Erythroblast (primary cell): ENCODE results near the gene YJEFN3.

Source experiments
- DNase-seq, 2 experiments: peaks; one replicate each; lab custom pipeline; 2025; lab: John Stamatoyannopoulos, UW
- GATA1 ChIP-seq: IDR thresholded peaks from 2 replicates; pipeline ENCODE4 v1.6.1; 2011; ENCODE audit warnings: low read depth, mild to moderate bottlenecking, control low read depth, low read length, moderate library complexity
- POLR2A ChIP-seq: IDR thresholded peaks from 2 replicates; pipeline ENCODE4 v1.6.1; 2011; ENCODE audit warnings: mild to moderate bottlenecking, low read length

YJEFN3 gene

DNA sequence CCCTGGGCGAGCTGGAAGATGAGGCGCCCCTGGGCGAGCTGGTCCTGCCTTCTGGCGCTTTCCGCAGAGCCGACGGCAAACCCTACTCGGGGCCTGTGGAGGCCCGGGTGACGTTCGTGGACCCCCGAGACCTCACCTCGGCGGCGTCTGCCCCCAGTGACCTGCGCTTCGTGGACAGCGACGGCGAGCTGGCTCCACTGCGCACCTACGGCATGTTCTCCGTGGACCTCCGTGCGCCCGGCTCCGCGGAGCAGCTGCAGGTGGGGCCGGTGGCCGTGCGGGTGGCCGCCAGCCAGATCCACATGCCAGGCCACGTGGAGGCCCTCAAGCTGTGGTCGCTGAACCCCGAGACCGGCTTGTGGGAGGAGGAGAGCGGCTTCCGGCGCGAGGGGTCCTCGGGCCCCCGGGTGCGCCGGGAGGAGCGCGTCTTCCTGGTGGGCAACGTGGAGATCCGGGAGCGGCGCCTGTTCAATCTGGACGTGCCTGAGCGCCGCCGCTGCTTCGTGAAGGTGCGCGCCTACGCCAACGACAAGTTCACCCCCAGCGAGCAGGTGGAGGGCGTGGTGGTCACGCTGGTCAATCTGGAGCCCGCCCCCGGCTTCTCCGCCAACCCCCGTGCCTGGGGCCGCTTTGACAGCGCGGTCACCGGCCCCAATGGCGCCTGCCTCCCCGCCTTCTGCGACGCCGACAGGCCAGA is 15.7 kb downstream of the YJEFN3 start:
- TF ChIP-seq GATA1 (no peak), POLR2A (no peak)
- DNase-seq: no peak

DNA sequence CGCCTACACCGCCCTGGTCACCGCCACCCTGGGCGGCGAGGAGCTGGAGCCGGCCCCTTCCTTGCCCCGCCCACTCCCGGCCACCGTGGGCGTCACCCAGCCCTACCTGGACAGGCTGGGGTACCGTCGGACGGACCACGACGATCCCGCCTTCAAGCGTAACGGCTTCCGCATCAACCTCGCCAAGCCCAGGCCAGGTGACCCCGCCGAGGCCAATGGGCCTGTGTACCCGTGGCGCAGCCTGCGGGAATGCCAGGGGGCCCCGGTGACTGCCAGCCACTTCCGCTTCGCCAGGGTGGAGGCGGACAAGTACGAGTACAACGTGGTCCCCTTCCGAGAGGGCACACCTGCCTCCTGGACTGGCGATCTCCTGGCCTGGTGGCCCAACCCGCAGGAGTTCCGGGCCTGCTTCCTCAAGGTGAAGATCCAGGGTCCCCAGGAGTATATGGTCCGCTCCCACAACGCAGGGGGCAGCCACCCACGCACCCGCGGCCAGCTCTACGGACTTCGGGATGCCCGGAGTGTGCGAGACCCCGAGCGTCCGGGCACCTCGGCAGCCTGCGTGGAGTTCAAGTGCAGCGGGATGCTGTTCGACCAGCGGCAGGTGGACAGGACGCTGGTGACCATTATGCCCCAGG is 16.4 kb downstream of the YJEFN3 start:
- no peak for TF ChIP-seq GATA1
- no peak for TF ChIP-seq POLR2A
- DNase-seq: no peak

DNA sequence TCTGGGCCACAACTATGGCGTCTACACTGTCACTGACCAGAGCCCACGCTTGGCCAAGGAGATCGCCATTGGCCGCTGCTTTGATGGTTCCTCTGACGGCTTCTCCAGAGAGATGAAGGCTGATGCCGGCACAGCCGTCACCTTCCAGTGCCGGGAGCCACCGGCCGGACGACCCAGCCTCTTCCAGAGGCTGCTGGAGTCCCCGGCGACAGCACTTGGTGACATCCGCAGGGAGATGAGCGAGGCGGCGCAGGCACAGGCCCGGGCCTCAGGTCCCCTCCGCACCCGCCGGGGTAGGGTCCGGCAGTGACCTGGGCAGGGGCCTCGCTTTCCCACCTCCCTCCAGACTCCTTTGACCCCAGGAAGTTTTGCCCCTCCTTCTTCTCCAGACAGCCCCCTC is 17.0 kb downstream of the YJEFN3 start:
- DNase-seq: no peak
- no peak for TF ChIP-seq GATA1
- TF ChIP-seq POLR2A: no peak

DNA sequence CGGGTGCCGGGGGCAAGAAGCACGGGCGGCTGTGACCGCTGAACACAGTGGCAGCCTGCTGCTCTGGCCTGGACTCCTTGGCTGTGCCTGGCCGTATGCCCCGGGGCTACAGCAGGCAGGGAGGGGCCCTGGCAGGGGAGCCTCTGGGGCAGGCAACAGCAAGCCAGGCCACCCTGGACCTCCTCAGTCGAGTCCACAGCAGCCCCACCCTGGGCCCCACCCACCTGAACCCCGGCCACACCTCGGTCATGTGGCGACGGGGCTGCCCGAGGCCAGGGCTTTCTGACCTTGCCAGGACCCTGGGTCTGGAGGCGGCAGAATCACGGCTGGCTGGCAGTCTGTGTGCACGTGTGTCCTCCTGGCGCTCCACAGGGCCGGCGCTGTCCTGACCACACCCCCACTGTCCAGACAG is 18.0 kb downstream of the YJEFN3 start:
- TF ChIP-seq POLR2A (no peak), GATA1 (no peak)
- no peak for DNase-seq

DNA sequence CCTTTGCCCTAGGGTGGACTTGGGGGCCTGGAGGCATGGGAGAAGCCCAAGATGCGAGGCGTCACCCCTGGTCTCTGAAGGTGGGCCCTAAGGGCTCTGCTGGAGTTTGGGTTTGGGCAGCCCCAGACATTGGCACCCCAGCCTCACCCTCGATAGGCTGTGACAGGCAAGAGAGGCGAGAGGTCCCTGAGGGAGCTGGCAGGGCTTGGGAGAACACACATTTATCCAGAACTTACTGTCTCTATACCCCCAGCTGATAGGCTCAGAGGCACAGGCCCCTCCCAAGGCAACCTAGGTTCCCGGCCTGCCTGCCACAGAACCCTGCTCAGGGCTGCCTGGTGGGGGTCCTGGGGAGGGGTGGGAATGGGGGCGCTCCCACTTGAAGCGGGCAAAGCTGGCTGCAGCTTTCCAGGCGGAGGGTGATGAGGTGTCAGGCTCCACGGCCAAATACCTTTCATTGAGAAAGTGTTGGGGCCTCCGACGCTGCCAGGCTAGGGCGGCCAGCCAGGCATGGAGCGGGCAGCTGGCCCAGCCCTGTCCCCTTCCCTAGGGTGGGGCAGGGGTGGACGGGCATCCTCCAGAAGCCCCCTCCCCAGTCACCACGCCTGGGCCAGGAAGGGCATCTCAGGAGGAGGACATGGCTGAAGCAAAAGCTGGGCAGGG is 19.1 kb downstream of the YJEFN3 start:
- no peak for DNase-seq
- TF ChIP-seq GATA1: no peak
- no peak for TF ChIP-seq POLR2A

DNA sequence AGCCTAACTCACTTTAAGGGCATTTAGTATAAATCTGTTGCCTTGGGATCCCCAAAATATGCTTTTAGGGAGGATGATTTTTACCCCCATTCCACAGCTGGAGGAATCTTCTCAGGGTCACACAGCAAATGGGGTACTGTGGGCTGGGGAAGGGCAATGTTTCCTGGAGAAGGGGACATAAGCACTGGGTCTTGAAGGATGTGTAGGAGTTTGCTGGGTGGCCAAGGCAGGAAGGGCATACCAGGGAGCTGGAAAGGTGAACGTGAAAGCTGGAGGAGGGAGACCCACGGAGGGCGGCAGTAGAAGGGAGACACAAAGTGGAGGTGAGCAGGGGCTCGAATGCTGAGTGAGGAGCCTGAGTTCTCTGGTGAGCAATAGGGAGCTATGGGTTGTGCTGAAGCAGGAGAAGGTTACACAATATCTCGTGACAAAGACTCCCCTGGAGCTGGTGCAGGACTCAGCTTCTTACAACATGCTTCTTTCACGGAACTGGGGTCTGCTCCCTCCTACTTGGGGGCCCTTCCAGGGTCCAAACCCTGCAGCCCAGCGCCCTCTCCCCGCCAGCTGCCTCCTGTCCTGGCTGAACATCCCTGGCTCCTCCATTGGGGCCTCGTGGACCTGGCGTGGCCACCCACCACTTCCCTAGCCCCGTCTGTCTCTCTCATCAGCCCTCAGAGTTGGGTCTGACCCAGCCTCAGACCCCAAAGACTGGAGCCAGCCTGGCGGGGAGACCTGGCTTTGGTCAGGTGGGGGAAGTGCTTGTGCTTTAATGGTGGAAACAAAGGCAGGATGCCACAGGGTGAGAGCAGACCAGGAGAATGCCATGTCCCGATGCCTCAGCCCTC is 20.4 kb downstream of the YJEFN3 start:
- no peak for DNase-seq

DNA sequence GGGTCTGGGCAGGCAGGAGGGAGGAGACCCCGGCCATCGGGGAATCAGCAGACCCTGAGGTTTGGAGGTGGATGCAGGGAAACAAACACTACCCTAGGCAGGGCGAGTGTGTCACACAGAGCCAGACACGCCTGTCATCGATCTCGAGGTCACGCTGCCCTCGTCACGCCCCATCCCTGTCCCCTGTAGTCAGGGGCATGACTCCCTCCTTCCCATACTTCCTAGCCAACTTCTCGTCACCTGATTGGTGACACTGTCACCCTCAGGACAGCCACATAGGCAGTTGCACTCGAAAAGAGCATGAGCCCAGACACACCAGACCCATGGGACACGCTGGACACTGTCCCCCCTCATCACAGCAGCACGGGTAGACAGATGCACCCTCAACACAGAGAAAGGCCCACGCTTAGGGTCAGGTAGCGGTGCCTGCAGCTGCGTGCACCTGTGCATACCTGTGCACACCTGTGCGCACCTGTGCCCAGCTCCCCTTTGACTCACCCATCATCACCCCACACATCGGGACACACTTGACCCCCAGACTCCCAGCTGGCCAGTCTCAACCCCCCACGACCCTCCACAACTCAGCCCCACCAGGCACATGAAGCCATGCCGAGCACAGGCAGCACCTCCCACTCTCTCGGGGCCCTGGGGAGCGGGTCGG is 21.2 kb downstream of the YJEFN3 start:
- no peak for DNase-seq
- no peak for TF ChIP-seq POLR2A
- no peak for TF ChIP-seq GATA1

More for the DNA sequence above, 20.4 kb downstream of the YJEFN3 start:
- TF ChIP-seq POLR2A (no peak), GATA1 (no peak)

DNA sequence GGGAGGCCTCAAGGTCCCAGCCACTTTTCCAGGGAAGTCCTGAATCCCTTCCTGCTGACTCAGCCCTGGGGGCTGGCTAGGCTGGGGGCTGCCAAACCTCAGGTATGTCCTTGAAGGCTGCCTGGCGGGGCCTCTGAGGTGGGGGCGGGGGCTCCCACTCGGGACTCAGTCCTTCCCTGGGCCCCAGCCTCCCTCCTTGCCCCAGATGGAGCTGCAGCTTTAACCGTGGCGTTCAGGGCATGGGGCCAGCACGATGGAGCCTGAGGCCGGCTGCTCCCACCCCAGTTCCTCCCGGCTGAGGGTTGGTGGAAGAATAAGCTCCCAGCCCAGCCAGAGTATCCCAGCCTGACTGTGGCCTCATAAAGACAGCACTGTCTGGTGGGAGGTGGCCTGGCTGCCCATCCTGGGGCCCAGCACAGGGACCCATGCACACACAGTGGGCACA is 21.8 kb downstream of the YJEFN3 start:
- no peak for DNase-seq
- no peak for TF ChIP-seq GATA1
- TF ChIP-seq POLR2A: no peak

DNA sequence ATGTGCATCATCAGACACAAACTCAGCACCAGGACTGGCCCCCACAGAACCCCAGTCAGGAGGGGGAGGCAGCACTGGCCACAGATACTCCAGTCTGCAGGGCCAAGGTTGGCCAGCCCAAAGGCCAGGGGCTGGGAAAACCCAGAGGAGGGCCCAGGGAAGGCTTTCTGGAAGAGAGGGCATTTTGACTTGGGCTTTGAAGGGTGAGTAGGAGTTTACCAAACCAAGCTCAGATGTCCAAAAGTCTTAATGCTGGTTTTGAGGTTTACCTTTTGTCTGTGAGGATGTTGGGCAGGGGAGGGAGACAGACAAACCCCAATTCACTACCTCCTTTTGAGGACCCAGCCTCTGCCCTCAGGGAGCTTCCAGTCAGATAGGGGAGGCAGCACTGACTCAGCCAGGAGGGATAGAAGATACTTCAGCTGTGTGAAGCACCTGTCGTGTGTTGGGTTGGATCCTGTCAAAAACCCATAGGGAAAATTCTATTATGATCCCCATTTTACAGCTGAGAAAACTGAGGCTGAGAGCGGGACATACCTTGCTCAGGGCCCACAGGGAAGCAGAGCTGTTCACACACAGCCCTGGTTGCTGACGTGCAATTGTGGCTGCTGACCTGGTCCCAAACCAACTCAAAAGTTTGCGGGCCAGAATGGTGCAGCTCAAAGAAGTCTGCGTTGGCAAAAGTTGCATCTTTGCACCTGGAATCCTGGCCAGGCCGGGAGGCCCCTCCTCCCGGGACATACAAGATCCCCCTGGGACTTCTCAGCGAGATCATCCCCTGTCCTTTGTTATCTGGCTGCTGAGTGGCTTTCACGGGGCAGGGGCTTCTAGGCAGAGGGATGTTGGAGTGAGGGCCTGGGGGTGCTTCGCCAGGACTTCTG is 22.5 kb downstream of the YJEFN3 start:
- TF ChIP-seq GATA1 (no peak), POLR2A (no peak)
- DNase-seq: no peak

DNA sequence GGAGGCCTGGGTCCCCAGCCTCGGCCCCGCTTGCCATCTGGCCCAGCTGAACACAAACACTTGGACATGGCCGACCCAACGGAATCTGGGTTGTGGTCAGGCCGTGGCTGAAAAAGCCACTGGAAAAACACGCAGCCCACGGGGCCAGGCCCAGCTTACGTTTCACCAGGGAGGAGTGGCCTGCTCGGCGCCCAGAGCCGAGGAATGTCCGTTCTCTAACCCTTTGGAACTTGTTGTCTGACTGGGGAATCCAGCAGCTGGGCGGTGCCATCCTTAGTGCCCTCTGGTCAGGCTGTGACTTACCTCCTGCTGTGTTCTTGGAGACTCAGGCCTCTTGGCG is 23.1 kb downstream of the YJEFN3 start:
- TF ChIP-seq POLR2A: no peak
- TF ChIP-seq GATA1: no peak
- DNase-seq: no peak

DNA sequence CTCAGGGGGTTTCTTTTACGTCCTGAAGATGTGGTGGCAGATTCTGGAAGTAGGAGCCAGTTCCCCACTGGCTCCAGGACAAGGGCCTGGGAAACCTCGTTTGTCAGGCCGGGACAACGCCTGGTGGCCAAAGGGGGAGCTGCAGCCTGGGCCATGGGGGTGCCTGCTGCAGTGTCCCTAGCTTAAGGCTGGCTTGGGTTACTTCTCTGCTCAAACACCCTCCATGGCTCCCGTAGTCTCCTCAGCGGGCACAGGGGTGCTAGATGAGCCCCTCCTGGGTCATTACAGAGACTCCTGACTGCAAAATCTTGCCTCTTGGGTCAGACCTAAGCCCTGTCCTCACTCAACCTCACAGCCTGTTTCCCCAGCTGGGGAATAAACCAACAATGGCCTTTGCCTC is 24.1 kb downstream of the YJEFN3 start:
- no peak for TF ChIP-seq POLR2A
- TF ChIP-seq GATA1: no peak
- DNase-seq: peak in 1 of 2 experiments; percentile 34

DNA sequence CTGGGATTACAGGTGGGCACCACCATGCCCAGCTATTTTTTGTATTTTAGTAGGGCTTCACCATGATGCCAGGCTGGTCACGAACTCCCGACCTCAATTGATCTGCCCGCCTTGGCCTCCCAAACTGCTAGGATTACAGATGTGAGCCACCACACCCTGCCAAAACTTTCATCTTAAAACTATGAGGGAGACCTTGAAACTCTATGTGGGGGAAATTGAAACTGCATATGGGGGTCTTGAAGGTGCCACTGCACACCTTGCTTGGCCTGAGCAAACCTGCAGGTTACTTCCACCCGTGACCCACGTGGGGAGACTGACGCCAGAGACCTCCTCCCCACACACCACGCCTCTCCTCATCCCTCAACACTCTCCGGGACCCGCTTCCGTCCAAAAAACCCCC is 25.0 kb downstream of the YJEFN3 start:
- TF ChIP-seq POLR2A: no peak
- TF ChIP-seq GATA1: no peak
- no peak for DNase-seq
